ENCODE data around the gene GSTK1. TPM values are rescaled to one million over a fixed set of nuclear protein-coding genes. Genes with fewer than 3 reads are reported as not detected.

GSTK1 gene
- total and polyA plus RNA-seq, 9 of the 15 experiments (the other 6 are each of a cell fraction or from before 2014, with no cell fraction given), result 155 to 441 (median 233) TPM

DNA sequence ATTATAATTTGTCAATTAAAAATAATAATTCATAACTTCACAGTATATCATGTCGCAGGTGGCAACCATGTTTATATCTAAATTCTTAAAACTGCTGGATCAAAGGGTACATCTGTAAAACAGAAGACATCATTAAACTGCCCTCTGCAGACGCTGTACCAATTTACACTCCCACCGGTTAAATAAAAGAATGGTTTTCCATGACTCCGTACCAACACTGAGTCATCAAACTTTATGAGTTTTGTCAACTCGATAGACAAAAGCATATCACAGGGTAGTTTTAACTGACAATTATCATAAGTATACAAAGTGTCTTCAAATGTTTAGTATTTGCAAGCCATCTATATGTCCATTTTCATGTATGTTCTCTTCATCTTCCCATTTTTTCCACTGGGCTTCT lies 5.7 kb upstream of the GSTK1 start (continued):
- TF ChIP-seq, protein P1, sequence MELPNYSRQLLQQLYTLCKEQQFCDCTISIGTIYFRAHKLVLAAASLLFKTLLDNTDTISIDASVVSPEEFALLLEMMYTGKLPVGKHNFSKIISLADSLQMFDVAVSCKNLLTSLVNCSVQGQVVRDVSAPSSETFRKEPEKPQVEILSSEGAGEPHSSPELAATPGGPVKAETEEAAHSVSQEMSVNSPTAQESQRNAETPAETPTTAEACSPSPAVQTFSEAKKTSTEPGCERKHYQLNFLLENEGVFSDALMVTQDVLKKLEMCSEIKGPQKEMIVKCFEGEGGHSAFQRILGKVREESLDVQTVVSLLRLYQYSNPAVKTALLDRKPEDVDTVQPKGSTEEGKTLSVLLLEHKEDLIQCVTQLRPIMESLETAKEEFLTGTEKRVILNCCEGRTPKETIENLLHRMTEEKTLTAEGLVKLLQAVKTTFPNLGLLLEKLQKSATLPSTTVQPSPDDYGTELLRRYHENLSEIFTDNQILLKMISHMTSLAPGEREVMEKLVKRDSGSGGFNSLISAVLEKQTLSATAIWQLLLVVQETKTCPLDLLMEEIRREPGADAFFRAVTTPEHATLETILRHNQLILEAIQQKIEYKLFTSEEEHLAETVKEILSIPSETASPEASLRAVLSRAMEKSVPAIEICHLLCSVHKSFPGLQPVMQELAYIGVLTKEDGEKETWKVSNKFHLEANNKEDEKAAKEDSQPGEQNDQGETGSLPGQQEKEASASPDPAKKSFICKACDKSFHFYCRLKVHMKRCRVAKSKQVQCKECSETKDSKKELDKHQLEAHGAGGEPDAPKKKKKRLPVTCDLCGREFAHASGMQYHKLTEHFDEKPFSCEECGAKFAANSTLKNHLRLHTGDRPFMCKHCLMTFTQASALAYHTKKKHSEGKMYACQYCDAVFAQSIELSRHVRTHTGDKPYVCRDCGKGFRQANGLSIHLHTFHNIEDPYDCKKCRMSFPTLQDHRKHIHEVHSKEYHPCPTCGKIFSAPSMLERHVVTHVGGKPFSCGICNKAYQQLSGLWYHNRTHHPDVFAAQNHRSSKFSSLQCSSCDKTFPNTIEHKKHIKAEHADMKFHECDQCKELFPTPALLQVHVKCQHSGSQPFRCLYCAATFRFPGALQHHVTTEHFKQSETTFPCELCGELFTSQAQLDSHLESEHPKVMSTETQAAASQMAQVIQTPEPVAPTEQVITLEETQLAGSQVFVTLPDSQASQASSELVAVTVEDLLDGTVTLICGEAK (IDR thresholded peaks at IDR 0.05), result peak; percentile 87
- TF ChIP-seq, protein P1 (CRISPR knock-in tag; IDR thresholded peaks at IDR 0.05), result peak; percentile 74; the same call in 1 of the 2 replicates
- TF ChIP-seq ZNF41 (CRISPR knock-in tag; conservative IDR thresholded peaks at IDR 0.05), result no peak
- TF ChIP-seq CHD1 (IDR thresholded peaks at IDR 0.05; ENCODE audit: low read length), result no peak
- TF ChIP-seq TAF9B (IDR thresholded peaks at IDR 0.05; ENCODE audit: partially characterized antibody), result no peak
- no peak for TF ChIP-seq BHLHE40 (IDR thresholded peaks at IDR 0.05; ENCODE audit: low read length)
- no peak for TF ChIP-seq RAD21 (CRISPR knock-in tag; conservative IDR thresholded peaks at IDR 0.05 in 1 of 2, IDR thresholded peaks at IDR 0.05 in 1 of 2)
- TF ChIP-seq ZSCAN29 (IDR thresholded peaks at IDR 0.05), result no peak
- no peak for TF ChIP-seq CREM (IDR thresholded peaks at IDR 0.05; ENCODE audit: low read depth)
- TF ChIP-seq, protein P2, sequence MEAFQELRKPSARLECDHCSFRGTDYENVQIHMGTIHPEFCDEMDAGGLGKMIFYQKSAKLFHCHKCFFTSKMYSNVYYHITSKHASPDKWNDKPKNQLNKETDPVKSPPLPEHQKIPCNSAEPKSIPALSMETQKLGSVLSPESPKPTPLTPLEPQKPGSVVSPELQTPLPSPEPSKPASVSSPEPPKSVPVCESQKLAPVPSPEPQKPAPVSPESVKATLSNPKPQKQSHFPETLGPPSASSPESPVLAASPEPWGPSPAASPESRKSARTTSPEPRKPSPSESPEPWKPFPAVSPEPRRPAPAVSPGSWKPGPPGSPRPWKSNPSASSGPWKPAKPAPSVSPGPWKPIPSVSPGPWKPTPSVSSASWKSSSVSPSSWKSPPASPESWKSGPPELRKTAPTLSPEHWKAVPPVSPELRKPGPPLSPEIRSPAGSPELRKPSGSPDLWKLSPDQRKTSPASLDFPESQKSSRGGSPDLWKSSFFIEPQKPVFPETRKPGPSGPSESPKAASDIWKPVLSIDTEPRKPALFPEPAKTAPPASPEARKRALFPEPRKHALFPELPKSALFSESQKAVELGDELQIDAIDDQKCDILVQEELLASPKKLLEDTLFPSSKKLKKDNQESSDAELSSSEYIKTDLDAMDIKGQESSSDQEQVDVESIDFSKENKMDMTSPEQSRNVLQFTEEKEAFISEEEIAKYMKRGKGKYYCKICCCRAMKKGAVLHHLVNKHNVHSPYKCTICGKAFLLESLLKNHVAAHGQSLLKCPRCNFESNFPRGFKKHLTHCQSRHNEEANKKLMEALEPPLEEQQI (IDR thresholded peaks at IDR 0.05), result no peak
- no peak for TF ChIP-seq RCOR1 (IDR thresholded peaks at IDR 0.05; ENCODE audit: borderline replicate concordance in 1 of 2, low read depth in 2 of 2, low read length in 2 of 2)
- no peak for TF ChIP-seq KLF10 (CRISPR knock-in tag; IDR thresholded peaks at IDR 0.05)
- TF ChIP-seq COPS2 (conservative IDR thresholded peaks at IDR 0.05), result no peak
- TF ChIP-seq ZNF124 (CRISPR knock-in tag; IDR thresholded peaks at IDR 0.05), result no peak
- no peak for TF ChIP-seq BRF1 (IDR thresholded peaks at IDR 0.05; ENCODE audit: borderline replicate concordance, extremely low read depth, insufficient read length)
- TF ChIP-seq HLTF (IDR thresholded peaks at IDR 0.05), result no peak
- no peak for TF ChIP-seq SMAD4 (CRISPR knock-in tag; conservative IDR thresholded peaks at IDR 0.05)
- no peak for TF ChIP-seq NCOR1 (IDR thresholded peaks at IDR 0.05)
- TF ChIP-seq CEBPB (tag; IDR thresholded peaks at IDR 0.05), result no peak
- TF ChIP-seq ZNF644 (tag; IDR thresholded peaks at IDR 0.05; ENCODE audit: low read depth), result no peak

Measured in K562 (cell line).